Measurements from ENCODE around the gene ELMO1. TPM values are rescaled to one million over a fixed set of nuclear protein-coding genes. Genes with fewer than 3 reads are reported as not detected.

Gene ELMO1
- total and polyA plus RNA-seq, 10 of the 15 experiments (the other 5 are each of a cell fraction or from before 2014, with no cell fraction given) = 22.6 to 85.9 (median 56.6) TPM

DNA sequence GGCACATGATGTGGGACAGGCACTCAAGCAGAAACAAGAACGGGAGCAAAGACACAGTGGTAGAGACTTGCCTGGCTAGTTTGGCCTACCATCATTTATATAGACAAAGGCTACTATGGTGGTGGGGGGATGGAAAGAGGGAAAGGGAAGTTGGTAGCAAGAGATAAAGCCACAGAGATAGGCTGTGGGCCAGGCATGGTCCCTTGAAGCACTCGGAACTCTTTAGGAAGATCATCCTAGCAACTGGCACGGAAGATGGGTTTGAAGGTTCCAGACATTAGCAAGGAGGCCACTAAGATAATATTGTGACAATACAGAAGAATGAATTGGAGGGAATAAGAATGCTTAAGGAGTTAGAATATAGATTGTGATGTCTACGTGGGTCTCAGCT is 319.6 kb downstream of the ELMO1 start:
- Histone ChIP-seq H2AFZ (ENCODE audit: control insufficient read depth, low read depth, low read length) (no peak overlapping the region), H3K79me2 (ENCODE audit: control insufficient read depth, insufficient read depth, low read length) (no peaks in the 10 kb centered on the region), H3K36me3 (ENCODE audit: control insufficient read depth in 2 of 2, insufficient read depth in 2 of 2, low read length in 1 of 2) (peaks cover 2 to 5% of the 10 kb centered on the region in 2 experiments; a peak in 2 of 4 replicates), H4K20me1 (ENCODE audit: control insufficient read depth, insufficient read depth) (no peaks in the 10 kb centered on the region), H3K4me1 (ENCODE audit: control insufficient read depth, insufficient read depth, low read length) (no peaks in the 10 kb centered on the region), H3K4me2 (ENCODE audit: control insufficient read depth, insufficient read depth) (no peak overlapping the region), H3K9ac (ENCODE audit: control insufficient read depth, insufficient read depth, low read length) (no peak overlapping the region), H3K27ac (ENCODE audit: control insufficient read depth, insufficient read depth) (no peak overlapping the region), H3K27me3 (replicated peaks in 1 of 2; ENCODE audit: control insufficient read depth in 2 of 2, insufficient read depth in 2 of 2, low read length in 1 of 2) (no peaks in the 10 kb centered on the region), H3K4me3 (no peak overlapping the region), H3K9me3 (replicated peaks; ENCODE audit: control insufficient read depth, insufficient read depth, low read length) (no peaks in the 10 kb centered on the region; the same call in 2 of the 3 replicates)
- SMC1A ChIA-PET (ENCODE audit: uncharacterized antibody, unreplicated experiment) = no interaction called here
- POLR2A ChIA-PET = interaction anchor here (0.5 kb wide), 1 partner anchor 37 kb away, joined by 4 read pairs; no protein-coding TSS in a partner anchor
- intact Hi-C loops (cut with micrococcal nuclease; ENCODE audit: unreplicated experiment) (no loop called here), in situ Hi-C loops (cut with MboI) (no loop called here)
- no peak for FAIRE-seq
- RAD21 ChIA-PET (ENCODE audit: unreplicated experiment) = no interaction called here
- no peak for ATAC-seq
- BruUV-seq (replicated peaks) = no TSS peak
- DNase-seq (ENCODE audit: low read depth, low spot score) = no peak
- WGBS (ENCODE audit: insufficient coverage, insufficient replicate concordance, low lambda C conversion rate, missing lambda C conversion rate) = 100% methylated on average over 4 of the region's 4 CpGs
- CTCF ChIA-PET = no interaction called here
- TF ChIP-seq, protein P1, sequence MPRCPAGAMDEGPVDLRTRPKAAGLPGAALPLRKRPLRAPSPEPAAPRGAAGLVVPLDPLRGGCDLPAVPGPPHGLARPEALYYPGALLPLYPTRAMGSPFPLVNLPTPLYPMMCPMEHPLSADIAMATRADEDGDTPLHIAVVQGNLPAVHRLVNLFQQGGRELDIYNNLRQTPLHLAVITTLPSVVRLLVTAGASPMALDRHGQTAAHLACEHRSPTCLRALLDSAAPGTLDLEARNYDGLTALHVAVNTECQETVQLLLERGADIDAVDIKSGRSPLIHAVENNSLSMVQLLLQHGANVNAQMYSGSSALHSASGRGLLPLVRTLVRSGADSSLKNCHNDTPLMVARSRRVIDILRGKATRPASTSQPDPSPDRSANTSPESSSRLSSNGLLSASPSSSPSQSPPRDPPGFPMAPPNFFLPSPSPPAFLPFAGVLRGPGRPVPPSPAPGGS (IDR thresholded peaks at IDR 0.05; ENCODE audit: borderline replicate concordance, insufficient read depth, low read depth, low read length, poor library complexity, severe bottlenecking) = no peak
- TF ChIP-seq FOS (IDR thresholded peaks at IDR 0.05; ENCODE audit: borderline replicate concordance, extremely low read depth, insufficient read length) (no peak), TARDBP (IDR thresholded peaks at IDR 0.05; ENCODE audit: borderline replicate concordance) (no peak), TCF3 (IDR thresholded peaks at IDR 0.05; ENCODE audit: borderline replicate concordance, insufficient read depth, low read depth, low read length) (no peak), NRF1 (conservative IDR thresholded peaks at IDR 0.05; ENCODE audit: low read depth, low read length) (no peak), ZNF217 (IDR thresholded peaks at IDR 0.05) (no peak), CEBPZ (IDR thresholded peaks at IDR 0.05; ENCODE audit: low read depth, low read length) (no peak), ZBTB33 (IDR thresholded peaks at IDR 0.05) (no peak), ATF2 (IDR thresholded peaks at IDR 0.05; ENCODE audit: low read length) (no peak), GATAD2B (conservative IDR thresholded peaks at IDR 0.05; ENCODE audit: low read depth) (no peak), LARP7 (IDR thresholded peaks at IDR 0.05) (no peak), BHLHE40 (IDR thresholded peaks at IDR 0.05; ENCODE audit: borderline replicate concordance in 1 of 2, low read depth in 2 of 2, low read length in 1 of 2) (no peak), IRF3 (IDR thresholded peaks at IDR 0.05) (no peak), CBX3 (IDR thresholded peaks at IDR 0.05; ENCODE audit: borderline replicate concordance, low read depth) (no peak)

Measured in GM12878 (cell line).